HCT116 (cell line): ENCODE data around the gene OR6M1. TPM values are rescaled to one million over a fixed set of nuclear protein-coding genes. Genes with fewer than 3 reads are reported as not detected.

Source experiments
- ATAC-seq: fragments of 200-7000 bp; cut with Tn5 transposase; 2 replicates; pipeline ENCODE4 v1.9.1; 2020; ENCODE audit warnings: mild to moderate bottlenecking, moderate library complexity
- BruUV-seq: library from RNA; stranded (reverse); fragments of 400-500 nt; replicated peaks from 2 replicates; lab custom pipeline; 2021; lab: Mats Ljungman, UMichigan
- CTCF ChIA-PET: fragments of 300-600 bp; sonication (Branson Sonifier 250); formaldehyde crosslinking; loops from one replicate; lab custom pipeline; 2021; ENCODE audit warnings: antibody characterized with exemption; lab: Charles Lee
- POLR2A ChIA-PET: fragments of 300-600, 350-600 bp; sonication (Branson Sonifier 250); formaldehyde crosslinking; loops from one replicate; lab custom pipeline; 2021; ENCODE audit warnings: antibody characterized with exemption; lab: Charles Lee
- RAD21 ChIA-PET, 2 experiments: fragments of 300-600 bp; sonication (Branson Sonifier 250); formaldehyde crosslinking; loops; one replicate each; lab custom pipeline; 2023; ENCODE audit warnings: low total read pairs in 2 of 2; ENCODE audit not compliant: uncharacterized antibody in 2 of 2, unreplicated experiment in 2 of 2, low non-redundant PET in 1 of 2; lab: Charles Lee
- DNase-seq: peaks from one replicate; pipeline ENCODE4 v3.0.0-alpha.2; 2010; ENCODE audit warnings: low read depth, low spot score
- H2AFZ ChIP-seq: fragments of 200-600 bp; shearing (Covaris generic), sonication (generic); 2 replicates; pipeline ENCODE4 v1.6.1; 2017; ENCODE audit warnings: low read depth, mixed run types, mixed read lengths, antibody characterized with exemption, low read length; ENCODE audit not compliant: poor library complexity, severe bottlenecking
- H3K27ac ChIP-seq: 2 replicates; pipeline ENCODE4 v1.5.1; 2012; ENCODE audit warnings: low read depth, low read length
- H3K27me3 ChIP-seq: fragments of 200-600 bp; sonication (generic); 2 replicates; pipeline ENCODE4 v1.6.1; 2016; ENCODE audit warnings: mixed run types, low read length, mixed read lengths; ENCODE audit not compliant: insufficient read depth
- H3K36me3 ChIP-seq, 2 experiments: fragments of 200-500 bp in 1 of 2; fragments of 200-600 bp in 1 of 2; sonication (Bioruptor generic) in 1 of 2; sonication (generic) in 1 of 2; 2 replicates each; pipeline versions ENCODE4 v1.5.1 to v1.6.1; 2014 to 2016; ENCODE audit warnings: low read length in 2 of 2, inconsistent platforms in 1 of 2, mixed read lengths in 1 of 2, mixed run types in 1 of 2; ENCODE audit not compliant: insufficient read depth in 2 of 2, control insufficient read depth in 1 of 2
- H3K4me1 ChIP-seq, 2 experiments: fragments of 200-600 bp in 1 of 2; sonication (generic) in 1 of 2; 2 replicates each; pipeline versions ENCODE4 v1.5.1 to v1.6.1; 2012 to 2017; ENCODE audit warnings: low read length in 2 of 2, inconsistent platforms in 1 of 2, mild to moderate bottlenecking in 1 of 2, mixed read lengths in 1 of 2, mixed run types in 1 of 2, moderate library complexity in 1 of 2; ENCODE audit not compliant: insufficient read depth in 2 of 2, control insufficient read depth in 1 of 2
- H3K4me2 ChIP-seq: fragments of 200-600 bp; sonication (generic); 2 replicates; pipeline ENCODE4 v1.6.1; 2017; ENCODE audit warnings: mixed run types, low read length, mixed read lengths
- H3K4me3 ChIP-seq, 2 experiments: fragments of 200-600 bp in 1 of 2; sonication (generic) in 1 of 2; replicated peaks in 1 of 2; 2 replicates each; pipeline ENCODE4 v1.5.1; 2011 to 2016; ENCODE audit warnings: low read length in 2 of 2, control low read depth in 1 of 2, low read depth in 1 of 2, mild to moderate bottlenecking in 1 of 2, mixed read lengths in 1 of 2, mixed run types in 1 of 2
- H3K79me2 ChIP-seq: fragments of 200-600 bp; sonication (generic); 2 replicates; pipeline ENCODE4 v1.6.1; 2017; ENCODE audit warnings: mild to moderate bottlenecking, mixed run types, low read length, moderate library complexity, mixed read lengths; ENCODE audit not compliant: insufficient read depth
- H3K9ac ChIP-seq: fragments of 200-600 bp; sonication (generic); 2 replicates; pipeline ENCODE4 v1.6.1; 2016; ENCODE audit warnings: low read length, mixed read lengths
- H3K9me2 ChIP-seq: fragments of 200-600 bp; sonication (generic), shearing (Covaris generic); 2 replicates; pipeline ENCODE4 v1.6.1; 2017; ENCODE audit warnings: mixed run types, mild to moderate bottlenecking, moderate library complexity; ENCODE audit not compliant: insufficient read depth
- H3K9me3 ChIP-seq, 2 experiments: fragments of 200-500 bp in 1 of 2; fragments of 200-600 bp in 1 of 2; sonication (Bioruptor generic) in 1 of 2; sonication (generic) in 1 of 2; 2 replicates each; pipeline ENCODE4 v1.6.1; 2014 to 2017; ENCODE audit warnings: low read length in 2 of 2, mixed read lengths in 2 of 2, inconsistent platforms in 1 of 2, low read depth in 1 of 2, mild to moderate bottlenecking in 1 of 2, mixed run types in 1 of 2, moderate library complexity in 1 of 2; ENCODE audit not compliant: control insufficient read depth in 1 of 2, insufficient read depth in 1 of 2
- H4K20me1 ChIP-seq: fragments of 200-600 bp; sonication (generic), shearing (Covaris generic); 2 replicates; pipeline ENCODE4 v1.6.1; 2017; ENCODE audit warnings: mixed run types, mild to moderate bottlenecking, moderate library complexity; ENCODE audit not compliant: insufficient read depth
- CBX3 ChIP-seq: IDR thresholded peaks from 2 replicates; pipeline ENCODE4 v1.6.1; 2012; ENCODE audit warnings: low read depth
- CEBPB ChIP-seq: IDR thresholded peaks from 2 replicates; pipeline ENCODE4 v1.6.1; 2012; ENCODE audit warnings: low read depth
- EGR1 ChIP-seq: IDR thresholded peaks from 2 replicates; pipeline ENCODE4 v1.6.1; 2012; ENCODE audit warnings: low read depth
- ELF1 ChIP-seq: IDR thresholded peaks from 2 replicates; pipeline ENCODE4 v1.6.1; 2012; ENCODE audit warnings: low read depth, borderline replicate concordance
- EZH2phosphoT487 ChIP-seq: fragments of 200-600 bp; IDR thresholded peaks from 2 replicates; pipeline ENCODE4 v1.6.1; 2018; ENCODE audit warnings: antibody characterized with exemption, borderline replicate concordance
- FOSL1 ChIP-seq: IDR thresholded peaks from 2 replicates; pipeline ENCODE4 v1.6.1; 2012; ENCODE audit warnings: low read depth
- JUND ChIP-seq: IDR thresholded peaks from 2 replicates; pipeline ENCODE4 v1.6.1; 2012
- POLR2A ChIP-seq: IDR thresholded peaks from 2 replicates; pipeline ENCODE4 v1.7.0; 2011; ENCODE audit warnings: borderline replicate concordance; ENCODE audit not compliant: insufficient read depth, insufficient read length; ENCODE audit errors: extremely low read depth
- POLR2AphosphoS5 ChIP-seq: IDR thresholded peaks from 2 replicates; pipeline ENCODE4 v1.6.1; 2011; ENCODE audit warnings: mild to moderate bottlenecking, low read depth, low read length, moderate library complexity
- REST ChIP-seq: IDR thresholded peaks from 2 replicates; pipeline ENCODE4 v1.6.1; 2012; ENCODE audit warnings: low read depth
- SP1 ChIP-seq: IDR thresholded peaks from 2 replicates; pipeline ENCODE4 v1.6.1; 2012; ENCODE audit warnings: low read depth
- SRF ChIP-seq: IDR thresholded peaks from 2 replicates; pipeline ENCODE4 v1.6.1; 2012; ENCODE audit warnings: low read depth
- TCF7L2 ChIP-seq: IDR thresholded peaks from 2 replicates; pipeline ENCODE4 v1.7.0; 2011; ENCODE audit warnings: borderline replicate concordance, inconsistent platforms; ENCODE audit not compliant: insufficient read depth, insufficient read length; ENCODE audit errors: extremely low read depth
- YY1 ChIP-seq: IDR thresholded peaks from 2 replicates; pipeline ENCODE4 v1.6.1; 2011; ENCODE audit warnings: low read length, low read depth, moderate library complexity, mild to moderate bottlenecking; ENCODE audit not compliant: insufficient replicate concordance; ENCODE audit errors: extremely low read depth
- ZBTB33 ChIP-seq: IDR thresholded peaks from 2 replicates; pipeline ENCODE4 v1.6.1; 2011; ENCODE audit warnings: mild to moderate bottlenecking, low read length, moderate library complexity; ENCODE audit not compliant: insufficient replicate concordance; ENCODE audit errors: extremely low read depth
- ZFX ChIP-seq: fragments of 450-650 bp; IDR thresholded peaks from 2 replicates; pipeline ENCODE4 v1.6.1; 2017
- ZNF274 ChIP-seq: fragments of 200-500 bp; sonication (Bioruptor generic); IDR thresholded peaks from 2 replicates; pipeline ENCODE4 v1.6.1; 2014; ENCODE audit warnings: mild to moderate bottlenecking, low read depth, low read length, inconsistent platforms
- intact Hi-C: fragments of 100-400 bp; cut with micrococcal nuclease; formaldehyde crosslinking; loops from 2 replicates; pipeline ENCODE4 v1.10.0; 2022
- total RNA-seq: library from RNA; stranded (reverse); gene quantifications from one replicate; pipeline ENCODE4 v1.2.1, GENCODE V29; 2021; ENCODE audit not compliant: unreplicated experiment
- TF ChIP-seq, protein P1 (sequence below), 3 experiments: fragments of 200-600 bp in 1 of 3; sonication (generic) in 1 of 3; IDR thresholded peaks in 2 of 3; conservative IDR thresholded peaks in 1 of 3; 2 replicates each; pipeline ENCODE4 v1.5.1; 2012 to 2017; ENCODE audit warnings: low read depth in 2 of 3, low read length in 2 of 3, antibody characterized with exemption in 1 of 3, borderline replicate concordance in 1 of 3, control low read depth in 1 of 3, mild to moderate bottlenecking in 1 of 3, mixed read lengths in 1 of 3, mixed run types in 1 of 3, moderate library complexity in 1 of 3; ENCODE audit not compliant: insufficient read depth in 1 of 3
- TF ChIP-seq, protein P2 (sequence below): IDR thresholded peaks from 2 replicates; pipeline ENCODE4 v1.6.1; 2012
- TF ChIP-seq, protein P3 (sequence below): IDR thresholded peaks from 2 replicates; pipeline ENCODE4 v1.6.1; 2012

OR6M1 gene
- total RNA-seq, 1 experiment from 2014 or later = not detected

DNA sequence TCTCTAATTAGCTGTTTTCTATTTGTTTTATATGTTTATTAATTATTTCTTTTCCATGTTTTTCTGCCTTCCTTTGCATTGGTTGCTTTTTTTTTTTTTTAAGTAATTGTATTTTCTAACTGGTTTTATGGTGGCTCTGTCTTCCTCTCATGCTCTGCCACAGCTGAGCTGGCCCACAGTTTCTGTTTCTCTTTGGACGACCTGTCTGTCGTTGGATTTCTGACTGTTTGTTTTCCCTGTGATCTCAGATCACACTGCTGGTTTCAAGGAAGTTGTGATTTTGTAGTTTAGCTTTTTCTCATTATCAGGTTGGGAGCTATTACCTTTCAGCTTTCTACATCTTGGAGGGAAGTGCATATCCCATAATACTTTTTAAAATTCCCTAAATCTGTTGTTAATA, 15.9 kb upstream of the OR6M1 start:
- CTCF ChIA-PET = no interaction called here
- no peak for DNase-seq
- H2AFZ ChIP-seq = no peak overlapping the region
- H3K27ac ChIP-seq = no peak overlapping the region
- H4K20me1 ChIP-seq = no peaks in the 10 kb centered on the region
- no peak overlapping the region for H3K4me2 ChIP-seq
- POLR2A ChIA-PET = no interaction called here
- H3K4me3 ChIP-seq = no peak overlapping the region
- no TSS peak for BruUV-seq
- RAD21 ChIA-PET = no interaction called here
- no peaks in the 10 kb centered on the region for H3K4me1 ChIP-seq
- no peaks in the 10 kb centered on the region for H3K9me3 ChIP-seq
- intact Hi-C loops = no loop called here
- no peaks in the 10 kb centered on the region for H3K36me3 ChIP-seq
- H3K79me2 ChIP-seq = no peaks in the 10 kb centered on the region
- no peaks in the 10 kb centered on the region for H3K9me2 ChIP-seq
- 0 out of 2 replicates have a peak, but pooled peaks cover 10% of the 10 kb centered on the region for H3K27me3 ChIP-seq
- TF ChIP-seq YY1 (no peak), SRF (no peak), ELF1 (no peak), FOSL1 (no peak), TCF7L2 (no peak), ZNF274 (no peak), CEBPB (no peak), JUND (no peak), ZFX (no peak), EZH2phosphoT487 (no peak), ZBTB33 (no peak), POLR2A (no peak), CBX3 (no peak), REST (no peak), EGR1 (no peak), SP1 (no peak), POLR2AphosphoS5 (no peak)
- TF ChIP-seq, protein P1, sequence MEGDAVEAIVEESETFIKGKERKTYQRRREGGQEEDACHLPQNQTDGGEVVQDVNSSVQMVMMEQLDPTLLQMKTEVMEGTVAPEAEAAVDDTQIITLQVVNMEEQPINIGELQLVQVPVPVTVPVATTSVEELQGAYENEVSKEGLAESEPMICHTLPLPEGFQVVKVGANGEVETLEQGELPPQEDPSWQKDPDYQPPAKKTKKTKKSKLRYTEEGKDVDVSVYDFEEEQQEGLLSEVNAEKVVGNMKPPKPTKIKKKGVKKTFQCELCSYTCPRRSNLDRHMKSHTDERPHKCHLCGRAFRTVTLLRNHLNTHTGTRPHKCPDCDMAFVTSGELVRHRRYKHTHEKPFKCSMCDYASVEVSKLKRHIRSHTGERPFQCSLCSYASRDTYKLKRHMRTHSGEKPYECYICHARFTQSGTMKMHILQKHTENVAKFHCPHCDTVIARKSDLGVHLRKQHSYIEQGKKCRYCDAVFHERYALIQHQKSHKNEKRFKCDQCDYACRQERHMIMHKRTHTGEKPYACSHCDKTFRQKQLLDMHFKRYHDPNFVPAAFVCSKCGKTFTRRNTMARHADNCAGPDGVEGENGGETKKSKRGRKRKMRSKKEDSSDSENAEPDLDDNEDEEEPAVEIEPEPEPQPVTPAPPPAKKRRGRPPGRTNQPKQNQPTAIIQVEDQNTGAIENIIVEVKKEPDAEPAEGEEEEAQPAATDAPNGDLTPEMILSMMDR (IDR thresholded peaks at IDR 0.05 in 2 of 3, conservative IDR thresholded peaks at IDR 0.05 in 1 of 3; ENCODE audit: borderline replicate concordance in 1 of 3, insufficient read depth in 1 of 3, low read depth in 2 of 3, low read length in 2 of 3) = no peak
- TF ChIP-seq, protein P2, sequence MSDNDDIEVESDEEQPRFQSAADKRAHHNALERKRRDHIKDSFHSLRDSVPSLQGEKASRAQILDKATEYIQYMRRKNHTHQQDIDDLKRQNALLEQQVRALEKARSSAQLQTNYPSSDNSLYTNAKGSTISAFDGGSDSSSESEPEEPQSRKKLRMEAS = no peak
- TF ChIP-seq, protein P3, sequence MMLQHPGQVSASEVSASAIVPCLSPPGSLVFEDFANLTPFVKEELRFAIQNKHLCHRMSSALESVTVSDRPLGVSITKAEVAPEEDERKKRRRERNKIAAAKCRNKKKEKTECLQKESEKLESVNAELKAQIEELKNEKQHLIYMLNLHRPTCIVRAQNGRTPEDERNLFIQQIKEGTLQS = no peak
- TF ChIP-seq, all 23 proteins: peak for 0
- no peak for ATAC-seq
- no peak overlapping the region for H3K9ac ChIP-seq
